GM18507 (cell line): ENCODE results near the gene PLCG2.
A peak's percentile ranks its signal among the peaks of the same experiment; 100 is the strongest.

Source experiments
- DNase-seq: peaks from one replicate; pipeline ENCODE4 v3.0.0; 2011; ENCODE audit warnings: low read depth; ENCODE audit not compliant: insufficient read length; ENCODE audit errors: extremely low spot score
- FAIRE-seq: peaks from 2 replicates; lab custom pipeline; 2011; peaks lifted over from hg19 to GRCh38; lab: Jason Lieb, UNC

PLCG2 gene

GRCh38 chr16:81833751-81834150, 54.7 kb downstream of the PLCG2 start:
- FAIRE-seq (no peak), DNase-seq (no peak)

GRCh38 chr16:81834868-81835267, 55.8 kb downstream of the PLCG2 start:
- FAIRE-seq (no peak), DNase-seq (no peak)

- FAIRE-seq (peak; percentile 97), DNase-seq (no peak)
Measured at GRCh38 chr16:81836279-81837054, 57.4 kb downstream of the PLCG2 start.

DNA sequence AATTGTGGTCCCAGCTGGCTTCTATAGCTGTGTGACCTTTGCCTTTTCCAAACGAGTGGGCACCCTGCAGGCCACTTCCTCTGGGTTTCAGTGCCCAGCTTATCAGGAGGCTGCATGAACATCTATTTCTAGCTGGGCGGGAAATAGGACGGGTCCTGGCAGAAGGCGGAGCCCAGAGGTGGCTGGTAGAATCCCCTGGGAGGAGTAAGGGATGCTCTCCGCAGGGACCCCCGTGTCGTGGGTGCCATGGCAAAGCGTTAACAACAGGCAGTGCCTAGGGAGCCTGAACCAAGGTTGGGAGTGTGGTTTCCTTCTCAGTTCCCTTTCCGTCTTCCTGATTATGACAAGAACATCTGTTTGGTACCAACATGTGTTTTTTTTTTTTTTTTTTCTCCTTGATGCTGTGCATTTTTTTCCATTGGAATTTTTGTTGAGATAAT, 58.2 kb downstream of the PLCG2 start:
- peak; percentile 76 for FAIRE-seq
- DNase-seq, result no peak

DNA sequence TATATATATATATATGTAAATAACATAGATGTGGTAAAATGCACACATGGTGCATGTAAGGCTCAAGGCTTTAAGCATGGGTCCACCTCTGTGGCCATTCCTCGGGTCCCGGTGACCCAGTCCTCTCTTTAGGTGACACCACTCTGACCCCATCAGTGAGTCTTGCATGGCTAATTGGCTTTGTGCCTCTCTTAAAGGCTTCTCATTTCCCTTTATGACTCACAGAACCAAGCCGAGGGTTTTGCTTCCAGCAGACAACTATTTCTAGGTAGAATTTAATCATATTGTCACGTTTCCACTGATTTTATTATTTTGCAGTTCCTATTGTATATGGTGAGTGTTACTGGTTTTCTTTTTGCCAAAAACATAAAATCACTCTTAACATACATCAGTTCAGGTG, 59.7 kb downstream of the PLCG2 start:
- DNase-seq (no peak), FAIRE-seq (peak; percentile 91)

GRCh38 chr16:81841722-81842121, 62.6 kb downstream of the PLCG2 start:
- FAIRE-seq (peak; percentile 96), DNase-seq (no peak)

GRCh38 chr16:81842564-81843242, 63.6 kb downstream of the PLCG2 start:
- no peak for DNase-seq
- FAIRE-seq, result peak; percentile 84

- FAIRE-seq, result no peak
- DNase-seq, result no peak
Measured at GRCh38 chr16:81843243-81843582, 64.1 kb downstream of the PLCG2 start.

- no peak for DNase-seq
- FAIRE-seq, result peak; percentile 65
Measured at GRCh38 chr16:81843683-81844082, 64.6 kb downstream of the PLCG2 start.

GRCh38 chr16:81846105-81846504, 67.0 kb downstream of the PLCG2 start:
- DNase-seq, result no peak
- no peak for FAIRE-seq

GRCh38 chr16:81848306-81848853, 69.3 kb downstream of the PLCG2 start:
- DNase-seq, result no peak
- no peak for FAIRE-seq

GRCh38 chr16:81850197-81850944, 71.3 kb downstream of the PLCG2 start:
- DNase-seq, result no peak
- FAIRE-seq, result no peak

DNA sequence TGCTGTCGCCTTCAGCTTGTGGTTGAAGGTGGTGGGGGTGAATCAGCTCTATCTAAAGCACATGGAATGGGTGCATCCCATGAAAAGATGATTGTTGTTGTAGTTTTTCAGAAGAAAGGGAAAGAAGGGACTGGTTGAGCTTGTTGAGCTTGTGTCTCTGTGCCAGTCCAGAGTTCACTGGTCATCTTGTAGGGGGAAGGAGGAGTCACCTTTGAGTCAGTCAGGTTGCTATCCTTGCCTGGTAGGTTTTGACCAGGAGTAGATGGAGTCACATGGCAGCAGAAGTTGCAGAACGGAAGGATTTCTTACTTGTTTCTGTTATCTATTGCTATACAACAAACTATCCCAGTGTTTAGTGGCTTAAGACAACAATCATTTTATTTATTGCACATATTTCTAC, 73.3 kb downstream of the PLCG2 start:
- FAIRE-seq (no peak), DNase-seq (no peak)

- no peak for DNase-seq
- no peak for FAIRE-seq
Measured at GRCh38 chr16:81855552-81856153, 76.6 kb downstream of the PLCG2 start.

DNA sequence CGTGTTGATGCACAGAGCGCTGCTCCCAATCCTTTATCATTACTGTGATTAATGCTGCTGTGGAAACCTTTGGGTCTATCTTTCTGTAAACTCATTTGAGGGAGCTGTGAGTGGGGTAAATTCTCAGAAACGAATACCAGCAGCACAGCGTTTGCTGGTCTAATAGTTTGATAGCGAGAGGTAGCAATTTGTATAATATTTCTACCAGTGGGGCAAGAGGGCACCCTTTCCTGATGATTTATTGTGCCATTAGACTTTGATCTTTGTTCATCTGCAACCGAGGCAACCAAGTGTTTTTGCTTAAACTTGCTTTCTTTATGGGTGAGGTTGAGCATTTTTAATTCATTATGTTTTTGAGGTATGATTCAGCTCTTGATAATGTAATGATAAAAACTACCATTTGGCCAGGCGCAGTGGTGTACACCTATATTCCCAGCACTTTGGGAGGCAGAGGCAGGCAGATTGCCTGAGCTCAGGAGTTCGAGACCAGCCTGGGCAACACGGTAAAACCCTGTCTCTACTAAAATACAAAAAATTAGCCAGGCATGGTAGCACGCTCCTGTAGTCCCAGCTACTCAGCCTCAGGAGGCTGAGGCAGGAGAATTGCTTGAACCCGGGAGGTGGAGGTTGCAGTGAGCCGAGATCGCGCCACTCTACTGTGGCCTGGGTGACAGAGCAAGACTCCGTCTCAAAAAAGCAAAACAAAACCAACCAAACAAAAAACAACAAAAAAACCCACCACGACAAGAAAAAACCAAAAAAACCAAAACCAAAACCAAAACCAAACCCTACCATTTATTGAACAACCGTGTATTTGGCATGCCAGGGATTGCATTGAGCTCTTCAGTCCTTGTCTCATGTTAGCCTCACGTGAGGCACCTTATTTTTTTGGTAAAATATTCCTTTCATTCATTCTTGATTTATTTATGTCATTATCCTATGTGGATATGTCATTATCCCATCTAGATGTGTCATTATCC, 81.5 kb downstream of the PLCG2 start:
- FAIRE-seq (peak; percentile 73), DNase-seq (no peak)

DNA sequence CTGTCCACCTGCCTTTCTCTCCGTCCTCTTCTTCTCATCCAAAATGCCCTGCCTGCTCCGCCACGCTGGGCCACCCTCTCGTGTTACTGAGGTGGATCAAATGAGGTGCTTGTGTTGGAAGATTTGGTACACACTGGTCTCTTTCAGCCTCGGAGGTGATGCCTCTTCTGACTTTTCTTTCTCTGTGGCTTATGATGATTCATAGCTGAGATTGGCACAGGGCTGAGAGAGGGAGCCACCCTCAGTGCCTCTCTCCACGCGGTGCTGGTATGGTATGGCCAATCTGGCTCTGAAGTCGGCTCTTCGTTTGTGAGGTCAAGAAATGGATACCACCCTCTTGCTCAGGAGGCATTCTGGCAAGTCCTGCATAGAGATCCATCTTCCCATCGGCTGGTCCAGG, 82.4 kb downstream of the PLCG2 start:
- DNase-seq (no peak), FAIRE-seq (no peak)

DNA sequence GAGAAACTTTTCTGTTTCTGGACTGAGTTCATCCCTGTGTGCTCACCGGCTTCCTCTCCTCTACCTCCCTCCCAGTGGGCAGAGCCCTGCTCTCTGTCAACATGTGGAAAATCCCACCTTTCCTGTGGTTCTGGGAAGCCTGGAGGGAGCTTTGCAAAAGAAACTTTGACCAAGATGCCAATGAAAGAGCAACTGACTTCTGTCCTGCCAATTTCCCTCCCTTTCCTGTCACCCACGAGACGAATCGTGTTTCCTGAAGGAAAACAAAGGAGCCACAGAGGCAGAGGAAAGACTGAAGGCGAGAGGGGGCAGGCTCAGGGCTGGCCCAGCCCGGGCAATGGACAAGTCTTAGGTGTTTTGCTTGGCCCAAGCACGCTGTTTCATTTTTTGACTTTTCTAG, 82.8 kb downstream of the PLCG2 start:
- FAIRE-seq (no peak), DNase-seq (no peak)

DNA sequence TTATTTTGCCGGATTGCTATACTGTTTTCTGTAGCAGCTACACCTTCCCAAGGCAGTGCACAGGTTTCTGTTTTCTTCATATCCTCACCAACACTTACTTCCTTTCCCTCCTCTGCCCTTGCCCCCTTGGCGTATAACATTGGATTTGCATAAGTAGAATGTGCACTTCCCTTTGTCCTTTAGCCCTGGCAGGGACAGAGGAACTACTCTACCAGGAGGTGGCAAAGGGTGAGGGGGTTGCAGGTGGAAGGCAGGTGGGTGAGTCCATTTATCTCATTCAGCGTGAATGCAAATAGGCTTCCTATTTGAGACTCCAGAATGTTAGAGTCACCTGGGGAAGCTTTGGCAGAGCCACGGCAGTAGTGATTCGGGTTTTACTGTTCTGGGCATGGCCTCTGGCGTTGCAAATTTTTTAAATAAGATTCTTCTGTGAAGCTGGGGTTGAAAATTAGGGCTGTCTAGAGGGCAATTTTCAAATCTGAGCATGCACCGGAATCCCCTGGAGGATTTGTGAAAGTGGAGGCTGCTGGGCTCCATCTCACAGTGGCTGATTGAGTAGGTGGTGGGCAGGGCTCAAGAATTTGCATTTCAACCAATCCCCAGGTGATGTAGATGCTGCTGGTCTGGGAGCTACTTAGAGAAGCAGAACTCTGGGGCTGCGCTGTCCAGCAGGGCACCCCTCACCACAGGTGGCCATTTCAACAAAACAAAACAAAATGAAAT, 84.7 kb downstream of the PLCG2 start:
- DNase-seq, result no peak
- peak; percentile 95 for FAIRE-seq
